Measurements from ENCODE around the gene GARIN3. TPM values are rescaled to one million over a fixed set of nuclear protein-coding genes. Genes with fewer than 3 reads are reported as not detected.

GARIN3 gene
- total RNA-seq, 1 donor from 2014 or later: 0.19 TPM

Other genes with a start within 250 kb of the GARIN3 start
- 13.9 and 15.1 TPM in 2 replicates for gene TIMD4, start 203.0 kb downstream of the GARIN3 start, total RNA-seq
- 1.6 and 2.2 TPM in 2 replicates for gene HAVCR1, start 107.1 kb downstream of the GARIN3 start, total RNA-seq
- gene HAVCR2, start 57.2 kb downstream of the GARIN3 start, total RNA-seq: 70.0 and 73.1 TPM in 2 replicates
- 13.2 and 14.6 TPM in 2 replicates for gene MED7, start 23.4 kb downstream of the GARIN3 start, total RNA-seq
- 230 and 237 TPM in 2 replicates for gene ITK, start 14.6 kb upstream of the GARIN3 start, total RNA-seq
- 180 and 193 TPM in 2 replicates for gene CYFIP2, start 99.9 kb upstream of the GARIN3 start, total RNA-seq

Data from activated CD4-positive, alpha-beta T cell treated with anti-CD3 and anti-CD28 coated beads, Interleukin-2, amount 10 ng/mL, durations not matched to agents 24 days and 14 days (primary cell).